H4 (cell line): ENCODE data around the gene MRAS. TPM values are rescaled to one million over a fixed set of nuclear protein-coding genes. Genes with fewer than 3 reads are reported as not detected.

Experiments used
- DNase-seq: peaks from one replicate; pipeline ENCODE4 v3.0.0-alpha.2; 2015; ENCODE audit warnings: low spot score
- total RNA-seq: library from RNA; depleted of rRNA; stranded (reverse); fragments of >200 nt; shearing (Covaris generic); gene quantifications from 2 replicates; pipeline ENCODE4 v1.2.3, GENCODE V29; 2014; rRNA removed

The MRAS gene
- 8.3 and 9.4 TPM in 2 replicates for total RNA-seq

- peak; percentile 35 for DNase-seq
These were observed at the start of gene MRAS for GRCh38 chr3:138347960-138348753. Gene MRAS, plus strand, starts transcription at chr3:138348579. Its CDS starts 24,305 bp downstream, at chr3:138372884.

GRCh38 chr3:138300647-138301046 is 47.7 kb upstream of the MRAS start:
- no peak for DNase-seq

GRCh38 chr3:138303474-138303873 is 44.9 kb upstream of the MRAS start:
- DNase-seq: no peak

- no peak for DNase-seq
These were observed 40.5 kb upstream of the MRAS start for GRCh38 chr3:138307899-138308298.

GRCh38 chr3:138308783-138309182 is 39.6 kb upstream of the MRAS start:
- no peak for DNase-seq

- no peak for DNase-seq
These were observed 37.9 kb upstream of the MRAS start for GRCh38 chr3:138310494-138310893.

GRCh38 chr3:138314751-138315150 is 33.6 kb upstream of the MRAS start:
- DNase-seq: no peak

GRCh38 chr3:138317687-138318086 is 30.7 kb upstream of the MRAS start:
- no peak for DNase-seq

GRCh38 chr3:138323971-138324370 is 24.4 kb upstream of the MRAS start:
- no peak for DNase-seq

GRCh38 chr3:138325990-138326389 is 22.4 kb upstream of the MRAS start:
- DNase-seq: no peak

- no peak for DNase-seq
These were observed 21.3 kb upstream of the MRAS start for GRCh38 chr3:138326866-138327595.

GRCh38 chr3:138327831-138328230 is 20.5 kb upstream of the MRAS start:
- no peak for DNase-seq

- peak; percentile 33 for DNase-seq
These were observed 20.0 kb upstream of the MRAS start for GRCh38 chr3:138328341-138328740.

- peak; percentile 91 for DNase-seq
These were observed 19.0 kb upstream of the MRAS start, which contains the start of gene NME9 for GRCh38 chr3:138329127-138329983. Gene NME9, minus strand, starts transcription at chr3:138329851. Its CDS starts 516 bp downstream, at chr3:138329335.

GRCh38 chr3:138329984-138330293 is 18.4 kb upstream of the MRAS start:
- no peak for DNase-seq

- no peak for DNase-seq
These were observed 17.1 kb upstream of the MRAS start for GRCh38 chr3:138331143-138331894.

- peak; percentile 31 for DNase-seq
These were observed 15.8 kb upstream of the MRAS start for GRCh38 chr3:138332472-138333073.

GRCh38 chr3:138334608-138335007 is 13.8 kb upstream of the MRAS start:
- no peak for DNase-seq

- no peak for DNase-seq
These were observed 11.9 kb upstream of the MRAS start for GRCh38 chr3:138336454-138336999.

GRCh38 chr3:138338244-138338643 is 10.1 kb upstream of the MRAS start:
- DNase-seq: no peak

GRCh38 chr3:138338811-138339210 is 9.6 kb upstream of the MRAS start:
- no peak for DNase-seq
